ENCODE data around the gene DECR2. TPM values are rescaled to one million over a fixed set of nuclear protein-coding genes. Genes with fewer than 3 reads are reported as not detected.

Gene DECR2
- total RNA-seq, 2 experiments from 2014 or later = 8.0 to 14.4 TPM

DNA sequence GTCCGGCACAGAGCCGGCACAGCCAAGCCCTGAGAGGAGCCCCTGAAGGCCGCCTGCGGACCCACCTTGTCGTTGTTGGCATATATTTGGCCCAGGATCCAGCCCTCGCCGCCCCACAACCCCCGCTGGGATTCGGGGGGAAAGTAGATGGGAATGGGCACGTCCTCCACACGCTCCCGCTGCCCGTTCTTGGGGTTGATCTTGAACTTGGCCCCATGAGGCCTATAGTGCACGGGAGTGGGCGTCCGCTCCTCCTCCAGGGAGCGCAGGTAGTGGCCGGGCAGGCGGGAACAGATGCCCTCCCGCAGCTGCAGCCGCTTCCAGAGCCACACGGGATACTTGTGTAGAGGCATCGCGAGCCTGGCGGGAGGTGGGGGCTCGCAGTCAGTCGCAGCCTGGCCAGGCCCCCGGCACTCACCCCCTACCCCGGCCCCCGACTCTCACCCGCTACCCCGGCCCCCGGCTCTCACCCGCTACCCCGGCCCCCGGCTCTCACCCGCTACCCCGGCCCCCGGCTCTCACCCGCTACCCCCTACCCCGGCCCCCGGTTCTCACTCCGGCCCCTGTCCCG, 31.7 kb upstream of the DECR2 start:
- Histone ChIP-seq H4K20me1 (ENCODE audit: insufficient read depth, low read length) (no peaks in the 10 kb centered on the region), H3K9me3 (ENCODE audit: low read length) (no peaks in the 10 kb centered on the region), H3K27ac (ENCODE audit: low read depth, low read length, poor library complexity, severe bottlenecking) (no peak overlapping the region), H3K9me2 (ENCODE audit: insufficient read depth, low read length) (no peaks in the 10 kb centered on the region), H3K4me3 (ENCODE audit: low read depth, low read length, poor library complexity, severe bottlenecking) (peak overlapping the region; percentile 51), H2AFZ (ENCODE audit: low read length) (no peak overlapping the region), H3K36me3 (ENCODE audit: insufficient read depth, low read length) (peaks cover 54% of the 10 kb centered on the region), H3K4me1 (ENCODE audit: insufficient read depth, low read length, poor library complexity, severe bottlenecking) (peaks cover 12% of the 10 kb centered on the region), H3K79me2 (ENCODE audit: insufficient read depth, low read depth, low read length) (no peaks in the 10 kb centered on the region), H3K4me2 (ENCODE audit: low read length) (peak overlapping the region; percentile 50; the same call in 1 of the 2 replicates)
- no TSS peak for BruUV-seq (replicated peaks)
- no peak for TF ChIP-seq EZH2phosphoT487 (IDR thresholded peaks at IDR 0.05; ENCODE audit: borderline replicate concordance, low read depth, low read length)
- TF ChIP-seq, protein P1, sequence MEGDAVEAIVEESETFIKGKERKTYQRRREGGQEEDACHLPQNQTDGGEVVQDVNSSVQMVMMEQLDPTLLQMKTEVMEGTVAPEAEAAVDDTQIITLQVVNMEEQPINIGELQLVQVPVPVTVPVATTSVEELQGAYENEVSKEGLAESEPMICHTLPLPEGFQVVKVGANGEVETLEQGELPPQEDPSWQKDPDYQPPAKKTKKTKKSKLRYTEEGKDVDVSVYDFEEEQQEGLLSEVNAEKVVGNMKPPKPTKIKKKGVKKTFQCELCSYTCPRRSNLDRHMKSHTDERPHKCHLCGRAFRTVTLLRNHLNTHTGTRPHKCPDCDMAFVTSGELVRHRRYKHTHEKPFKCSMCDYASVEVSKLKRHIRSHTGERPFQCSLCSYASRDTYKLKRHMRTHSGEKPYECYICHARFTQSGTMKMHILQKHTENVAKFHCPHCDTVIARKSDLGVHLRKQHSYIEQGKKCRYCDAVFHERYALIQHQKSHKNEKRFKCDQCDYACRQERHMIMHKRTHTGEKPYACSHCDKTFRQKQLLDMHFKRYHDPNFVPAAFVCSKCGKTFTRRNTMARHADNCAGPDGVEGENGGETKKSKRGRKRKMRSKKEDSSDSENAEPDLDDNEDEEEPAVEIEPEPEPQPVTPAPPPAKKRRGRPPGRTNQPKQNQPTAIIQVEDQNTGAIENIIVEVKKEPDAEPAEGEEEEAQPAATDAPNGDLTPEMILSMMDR (conservative IDR thresholded peaks at IDR 0.05; ENCODE audit: low read length) = no peak
- intact Hi-C loops (cut with micrococcal nuclease; ENCODE audit: unreplicated experiment) = no loop called here
- POLR2A ChIA-PET = interaction anchor here (0.6 to 1.4 kb wide), 4 partner anchors 12 to 1454 kb away, joined by 3 to 10 read pairs (median 4); partner anchors contain the start of gene PGAP6
- CTCF ChIA-PET (ENCODE audit: unreplicated experiment) = no interaction called here
- DNase-seq (ENCODE audit: low spot score) = no peak

GRCh38 chr16:370443-370842, 31.2 kb upstream of the DECR2 start, which contains the start of gene MRPL28:
Gene MRPL28, minus strand, starts transcription at chr16:370538. Its CDS starts 320 bp downstream, at chr16:370218.
- no peaks in the 10 kb centered on the region for H4K20me1 ChIP-seq (ENCODE audit: insufficient read depth, low read length)
- no peaks in the 10 kb centered on the region for H3K9me3 ChIP-seq (ENCODE audit: low read length)
- H3K4me2 ChIP-seq (ENCODE audit: low read length) = peak within 1 kb of the TSS; percentile 56
- peaks cover 56% of the 10 kb centered on the region for H3K36me3 ChIP-seq (ENCODE audit: insufficient read depth, low read length)
- no peak for TF ChIP-seq EZH2phosphoT487 (IDR thresholded peaks at IDR 0.05; ENCODE audit: borderline replicate concordance, low read depth, low read length)
- TF ChIP-seq, protein P1 (conservative IDR thresholded peaks at IDR 0.05; ENCODE audit: low read length) = no peak
- no peaks in the 10 kb centered on the region for H3K9me2 ChIP-seq (ENCODE audit: insufficient read depth, low read length)
- CTCF ChIA-PET (ENCODE audit: unreplicated experiment) = interaction anchor here (0.6 kb wide), 1 partner anchor 1237 kb away, joined by 4 read pairs; no protein-coding TSS in a partner anchor
- peak within 1 kb of the TSS; percentile 32; the same call in 1 of the 2 replicates for H2AFZ ChIP-seq (ENCODE audit: low read length)
- POLR2A ChIA-PET = interaction anchor here (0.5 to 1.4 kb wide), 6 partner anchors 12 to 1454 kb away, joined by 3 to 10 read pairs (median 4); partner anchors contain the start of gene PGAP6
- no TSS peak for BruUV-seq (replicated peaks)
- peak within 1 kb of the TSS; percentile 52 for H3K27ac ChIP-seq (ENCODE audit: low read depth, low read length, poor library complexity, severe bottlenecking)
- H3K79me2 ChIP-seq (ENCODE audit: insufficient read depth, low read depth, low read length) = no peaks in the 10 kb centered on the region
- peaks cover 12% of the 10 kb centered on the region for H3K4me1 ChIP-seq (ENCODE audit: insufficient read depth, low read length, poor library complexity, severe bottlenecking)
- peak; percentile 96 for DNase-seq (ENCODE audit: low spot score)
- intact Hi-C loops (cut with micrococcal nuclease; ENCODE audit: unreplicated experiment) = no loop called here
- peak within 1 kb of the TSS; percentile 51 for H3K4me3 ChIP-seq (ENCODE audit: low read depth, low read length, poor library complexity, severe bottlenecking)

Data from OCI-LY7 (cell line).